Eye (tissue), 1 donor: ENCODE data around the gene MGST2.

Experiments used
- DNase-seq: peaks from one replicate; pipeline ENCODE4 v3.0.0-alpha.2; 2015

Gene MGST2

GRCh38 chr4:139645458-139645857 lies 20.2 kb upstream of the MGST2 start:
- DNase-seq: no peak

DNA sequence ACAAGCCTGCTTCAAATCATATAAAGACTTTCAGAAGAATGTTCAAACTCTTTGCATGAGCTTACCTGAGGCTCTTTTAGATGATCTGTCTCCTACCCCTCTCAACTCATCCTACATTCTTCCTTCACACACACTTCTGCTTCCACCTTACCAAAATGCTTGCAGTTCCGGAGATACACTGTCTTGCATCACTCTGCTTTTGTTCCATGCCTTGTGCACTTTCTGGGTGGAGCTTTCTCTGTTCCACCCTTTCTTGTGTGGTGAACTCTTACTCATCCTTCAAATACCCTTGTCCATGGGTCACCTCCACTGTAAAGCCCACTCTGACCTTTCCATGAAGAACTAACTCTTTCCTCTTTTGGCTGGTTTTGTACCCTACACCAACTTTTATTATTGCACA lies 18.4 kb upstream of the MGST2 start:
- no peak for DNase-seq

DNA sequence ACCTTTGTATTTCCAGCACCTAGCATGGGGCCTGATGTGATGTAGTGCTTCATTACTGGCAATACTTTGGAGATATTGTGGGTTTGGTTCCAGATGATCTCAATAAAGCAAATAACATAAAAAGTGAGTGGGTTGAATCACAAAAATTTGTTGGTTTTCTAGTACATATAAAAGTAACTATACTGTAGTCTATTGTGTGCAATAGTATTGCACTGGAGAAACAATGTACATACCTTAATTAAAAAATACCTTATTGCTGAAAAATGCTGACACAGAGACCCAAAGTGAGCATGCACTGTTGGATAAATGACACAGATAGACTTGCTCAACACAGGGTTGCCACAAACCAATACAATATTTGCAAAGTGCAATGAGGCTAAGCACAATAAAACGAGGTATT lies 17.7 kb upstream of the MGST2 start:
- no peak for DNase-seq

- DNase-seq: peak; percentile 96
Observed at GRCh38 chr4:139651282-139652194, 14.1 kb upstream of the MGST2 start.

DNA sequence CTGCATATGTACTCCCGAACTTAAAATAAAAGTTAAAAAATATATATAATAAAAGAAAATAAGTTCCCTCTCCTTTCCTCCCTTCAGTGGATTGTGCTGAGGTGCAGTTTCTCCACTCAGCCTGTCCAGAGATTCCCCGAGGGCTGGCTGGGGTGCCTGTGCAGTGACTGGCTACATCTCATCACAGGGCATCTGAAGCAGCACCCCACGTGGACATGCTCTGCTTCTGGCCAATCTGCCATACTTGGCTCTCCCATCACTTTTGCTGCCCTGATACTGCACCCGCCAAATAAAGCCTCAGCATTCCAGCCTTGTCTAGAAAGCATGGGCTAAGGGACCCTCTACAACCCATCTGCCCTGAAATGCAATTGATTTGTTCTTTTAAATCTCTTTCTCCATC lies 11.1 kb upstream of the MGST2 start:
- no peak for DNase-seq

DNA sequence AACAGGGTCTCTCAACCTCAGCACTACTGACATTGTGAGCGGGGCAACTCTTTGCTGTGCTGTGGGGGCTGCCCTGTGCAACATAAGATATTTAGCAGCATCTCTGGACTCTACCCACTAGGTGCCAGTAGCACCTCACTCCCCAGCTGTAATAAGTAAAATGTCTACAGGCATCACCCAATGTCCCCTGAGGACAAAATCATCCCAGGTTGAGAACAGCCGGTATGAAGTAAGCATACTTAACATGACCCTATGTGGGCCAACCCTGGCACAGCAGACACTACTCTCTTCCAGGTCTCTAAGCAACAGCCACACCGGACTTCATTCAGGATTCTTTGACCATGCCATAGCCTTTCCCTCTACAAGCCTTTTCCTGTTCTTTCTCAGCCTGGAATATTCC lies 10.5 kb upstream of the MGST2 start:
- DNase-seq: peak; percentile 45

DNA sequence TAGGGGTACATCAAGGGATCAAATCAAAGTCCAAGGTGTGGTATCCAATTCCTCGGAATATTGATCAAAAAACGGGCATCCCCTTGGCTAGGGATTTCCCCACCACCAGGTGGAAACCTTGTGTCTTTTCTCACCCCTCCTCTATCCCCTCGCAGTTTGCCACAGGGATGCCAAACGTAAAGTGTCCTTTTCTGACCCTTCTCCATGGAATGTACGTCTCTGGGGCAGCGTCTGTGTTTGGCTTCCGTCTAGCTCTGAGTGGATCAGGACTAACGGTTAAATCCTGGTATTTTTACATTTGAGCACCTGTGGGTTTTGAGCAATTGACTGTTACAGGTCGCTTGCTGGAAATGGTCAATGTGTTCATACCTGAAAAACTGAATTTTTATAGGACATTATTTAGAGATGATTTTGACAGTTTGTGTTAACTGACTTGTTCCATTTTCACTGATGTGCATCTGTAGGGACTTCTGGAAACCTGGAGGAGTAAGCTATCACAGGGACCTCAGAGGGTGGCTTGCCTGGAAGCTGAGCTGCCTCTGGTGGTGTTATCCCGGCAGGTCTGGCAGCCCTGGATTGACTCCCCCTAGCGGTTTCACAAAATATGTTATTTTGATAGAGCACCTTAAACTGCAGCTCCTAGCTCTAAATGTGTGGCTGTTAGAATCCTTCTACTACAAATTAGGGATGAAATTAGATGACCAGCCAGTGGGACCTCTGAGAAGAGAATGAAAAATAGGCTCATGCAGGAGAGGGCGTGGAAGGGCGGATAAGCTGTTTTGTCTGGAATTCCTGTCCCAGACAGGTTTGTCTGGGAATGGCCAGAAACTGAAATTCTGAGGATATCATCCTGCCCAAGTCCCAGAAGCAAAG lies 8.8 kb upstream of the MGST2 start:
- peak; percentile 90 for DNase-seq

DNA sequence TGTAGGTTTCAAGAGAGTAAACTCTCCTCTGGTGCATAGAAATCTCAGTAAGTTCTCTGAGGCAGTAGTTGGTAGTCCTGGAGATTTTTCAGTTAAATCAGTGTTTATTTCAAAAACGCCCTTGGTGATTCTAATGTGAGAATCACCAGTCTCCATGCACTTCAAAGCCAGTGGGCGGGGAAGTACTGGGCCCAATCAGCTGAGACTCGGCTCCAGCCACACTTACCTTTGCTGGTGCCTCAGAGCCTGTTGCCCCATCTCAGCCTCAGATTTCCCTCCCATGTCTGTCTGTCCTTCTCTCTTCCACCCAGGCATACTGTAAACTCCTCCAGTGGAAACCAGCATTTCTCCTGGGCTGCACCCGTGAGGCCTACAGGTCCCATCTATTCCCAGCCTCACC lies 7.4 kb upstream of the MGST2 start:
- no peak for DNase-seq

- no peak for DNase-seq
Observed at GRCh38 chr4:139658586-139659382, 6.8 kb upstream of the MGST2 start.

GRCh38 chr4:139659735-139660424 lies 5.7 kb upstream of the MGST2 start:
- DNase-seq: no peak

- DNase-seq: no peak
Observed at GRCh38 chr4:139660568-139661043, 5.0 kb upstream of the MGST2 start.

DNA sequence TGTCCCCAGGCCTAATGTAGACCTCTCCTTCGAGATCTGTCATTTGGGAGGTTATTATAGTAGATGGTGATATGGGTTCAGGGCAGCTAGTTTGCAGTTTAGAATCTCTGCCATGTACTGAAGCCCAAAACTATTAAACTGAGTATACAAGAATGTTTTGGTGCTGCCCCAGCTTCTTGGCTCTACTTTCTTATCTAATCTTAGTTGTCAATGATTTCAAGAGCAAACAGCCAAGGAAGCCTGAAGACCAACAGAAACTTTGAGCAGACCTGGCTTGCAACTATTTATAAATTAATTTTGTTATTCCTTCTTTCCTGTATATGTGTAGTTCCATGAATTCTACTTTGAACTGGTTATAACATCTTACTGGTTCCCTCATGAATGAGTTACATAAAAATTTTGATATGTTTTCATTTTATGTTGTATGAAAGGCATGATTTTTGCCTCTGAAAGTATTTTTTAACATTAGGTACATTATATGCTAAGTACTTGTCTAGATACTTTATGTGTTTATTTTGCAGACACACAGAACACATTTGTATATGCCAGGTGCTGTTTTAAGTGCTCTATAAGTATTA lies 2.0 kb upstream of the MGST2 start:
- DNase-seq: no peak

DNA sequence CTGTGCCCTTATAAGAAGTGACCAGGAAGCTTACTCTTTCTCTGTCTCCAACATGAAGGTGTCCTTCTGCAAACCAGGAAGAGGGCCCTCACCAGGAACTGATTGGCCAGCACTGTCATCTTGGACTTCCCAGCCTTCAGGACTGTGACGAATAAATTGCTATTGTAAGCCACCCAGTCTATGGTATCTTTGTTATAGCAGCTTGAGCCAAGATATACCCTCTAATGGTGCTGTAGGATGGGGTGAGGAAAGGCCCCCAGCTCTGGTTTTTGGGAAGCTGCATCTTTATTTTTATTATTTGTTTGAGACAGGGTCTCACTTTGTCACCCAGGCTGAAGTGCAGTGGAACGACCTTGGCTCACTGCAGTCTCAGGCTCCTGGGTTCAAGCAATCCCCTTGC lies 1.2 kb upstream of the MGST2 start:
- DNase-seq: no peak

GRCh38 chr4:139665079-139665689 lies 435 bp upstream of the MGST2 start:
- DNase-seq: no peak

- DNase-seq: peak; percentile 72
Observed at GRCh38 chr4:139666735-139667281, 1.2 kb downstream of the MGST2 start.

DNA sequence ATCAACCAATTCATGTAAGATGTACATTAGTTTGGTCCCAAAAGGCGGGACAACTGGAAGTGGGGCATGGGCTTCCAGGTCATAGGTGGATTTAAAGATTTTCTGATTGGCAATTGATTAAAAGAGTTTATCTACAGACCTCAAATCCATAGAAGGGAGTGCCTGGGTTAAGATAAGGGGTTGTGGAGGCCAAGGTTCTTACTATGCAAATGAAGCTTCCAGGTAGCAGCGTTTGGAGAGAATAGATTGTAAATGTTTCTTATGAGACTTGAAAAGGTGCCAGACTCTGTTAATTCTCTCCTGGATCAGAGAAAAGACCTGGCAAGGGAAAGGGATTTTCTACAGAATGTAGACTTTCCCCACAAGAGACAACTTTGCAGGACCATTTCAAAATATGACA lies 2.4 kb downstream of the MGST2 start:
- no peak for DNase-seq

DNA sequence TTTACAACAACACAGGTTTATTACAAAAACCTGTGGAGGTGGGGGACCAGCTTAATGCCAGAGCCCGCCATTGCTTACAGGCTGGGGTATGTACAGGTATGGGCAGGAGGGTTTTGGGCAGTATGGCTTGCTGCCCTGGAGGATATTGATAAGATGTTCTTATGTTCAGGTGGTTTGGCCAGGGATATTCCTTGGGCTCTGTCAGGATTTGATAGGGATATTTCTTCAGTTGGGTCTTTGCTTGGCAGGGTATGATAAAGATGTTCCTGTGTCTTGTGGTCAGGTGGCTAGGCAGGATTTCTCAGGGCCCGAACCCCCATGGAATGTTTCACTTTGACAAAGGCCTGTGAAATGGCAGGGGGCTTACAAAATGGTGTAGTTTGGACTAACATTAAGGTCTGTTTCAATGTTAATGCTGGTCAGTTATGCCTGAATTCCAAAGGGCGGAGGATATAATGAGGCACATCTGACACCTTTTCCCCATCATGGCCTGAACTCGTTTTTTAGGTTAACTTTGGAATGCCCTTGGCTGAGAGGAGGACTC lies 3.1 kb downstream of the MGST2 start:
- DNase-seq: no peak

DNA sequence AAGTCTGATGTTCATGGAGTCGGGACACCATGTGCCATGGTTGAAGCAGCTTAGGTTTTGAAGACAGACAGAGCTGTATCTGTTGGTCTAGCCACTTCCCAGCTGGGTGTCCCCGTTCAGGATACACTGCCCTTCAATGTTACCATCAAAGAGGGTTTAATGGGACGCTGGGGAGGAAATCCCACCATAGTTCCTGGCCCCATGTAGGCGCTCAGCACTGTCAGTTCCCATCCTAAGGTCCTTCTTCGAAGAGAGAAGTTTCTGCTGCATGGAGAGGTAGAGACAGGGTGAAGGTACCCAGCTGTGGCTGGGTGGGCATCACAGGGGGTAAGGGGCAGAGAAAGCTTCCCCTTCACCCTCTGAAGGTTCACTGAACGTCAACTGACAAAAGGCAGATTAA lies 3.7 kb downstream of the MGST2 start:
- no peak for DNase-seq

GRCh38 chr4:139669890-139670289 lies 4.3 kb downstream of the MGST2 start:
- DNase-seq: no peak

DNA sequence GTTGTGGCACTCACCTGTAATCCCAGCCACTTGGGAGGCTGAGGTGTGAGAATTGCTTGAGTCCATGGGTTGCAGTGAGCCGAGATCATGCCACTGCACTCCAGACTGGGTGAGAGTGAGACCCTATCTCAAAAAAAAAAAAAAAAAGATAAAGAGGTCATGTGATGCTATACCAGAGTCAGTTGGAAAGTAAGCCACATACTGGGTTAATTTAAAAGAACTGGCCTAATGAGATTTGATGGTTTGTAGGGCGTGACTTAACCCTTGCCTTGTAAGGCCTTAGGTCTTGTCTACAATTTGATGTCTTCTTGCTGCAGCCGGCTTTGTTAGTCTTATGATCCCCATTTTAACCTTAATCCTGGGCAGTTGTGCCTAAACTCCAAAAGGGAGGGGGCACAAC lies 5.2 kb downstream of the MGST2 start:
- no peak for DNase-seq

- DNase-seq: no peak
Observed at GRCh38 chr4:139672215-139672614, 6.6 kb downstream of the MGST2 start.
